ENCODE results near the gene AGMO.
A peak's percentile ranks its signal among the peaks of the same experiment; 100 is the strongest.

Gene AGMO

GRCh38 chr7:15326044-15326644 is 235.7 kb downstream of the AGMO start:
- peak; percentile 62 for TF ChIP-seq CTCF (IDR thresholded peaks at IDR 0.05)

GRCh38 chr7:15323550-15323949 is 238.3 kb downstream of the AGMO start:
- no peak for TF ChIP-seq CTCF (IDR thresholded peaks at IDR 0.05)

GRCh38 chr7:15317215-15317614 is 244.6 kb downstream of the AGMO start:
- TF ChIP-seq CTCF (IDR thresholded peaks at IDR 0.05), result no peak

- TF ChIP-seq CTCF (IDR thresholded peaks at IDR 0.05), result no peak
Observed at GRCh38 chr7:15315678-15316077, 246.1 kb downstream of the AGMO start.

- TF ChIP-seq CTCF (IDR thresholded peaks at IDR 0.05), result no peak
Observed at GRCh38 chr7:15314922-15315321, 246.9 kb downstream of the AGMO start.

GRCh38 chr7:15313361-15313760 is 248.5 kb downstream of the AGMO start:
- no peak for TF ChIP-seq CTCF (IDR thresholded peaks at IDR 0.05)

GRCh38 chr7:15309872-15310271 is 251.9 kb downstream of the AGMO start:
- no peak for TF ChIP-seq CTCF (IDR thresholded peaks at IDR 0.05)

GRCh38 chr7:15308821-15309220 is 253.0 kb downstream of the AGMO start:
- no peak for TF ChIP-seq CTCF (IDR thresholded peaks at IDR 0.05)
